HG02870 (cell line): ENCODE data around the gene ERAP2.
"Not testable (repeated sequence)": the region's sequence is repeated elsewhere in the genome, so short reads cannot be mapped to it uniquely, and the experiment has no call there.

ENCODE experiments used
- ATAC-seq: cut with Tn5 transposase; IDR thresholded peaks from one replicate; pipeline ENCODE4 v1.9.1; 2021; ENCODE audit warnings: mild to moderate bottlenecking, moderate library complexity; ENCODE audit not compliant: unreplicated experiment

Gene ERAP2

GRCh38 chr5:96876292-96876850, at the start of gene ERAP2:
ERAP2 (plus strand) TSS chr5:96876500; CDS start chr5:96879686, 3,186 bp downstream.
- ATAC-seq, result peak; percentile 51

- ATAC-seq, result no peak
These were observed 47.0 kb upstream of the ERAP2 start for GRCh38 chr5:96829297-96829696.

- no peak for ATAC-seq
These were observed 42.3 kb upstream of the ERAP2 start for GRCh38 chr5:96834016-96834415.

- peak; percentile 47 for ATAC-seq
These were observed 40.5 kb upstream of the ERAP2 start for GRCh38 chr5:96835791-96836191.

GRCh38 chr5:96836817-96837216, 39.5 kb upstream of the ERAP2 start:
- no peak for ATAC-seq

GRCh38 chr5:96837303-96837702, 39.0 kb upstream of the ERAP2 start:
- no peak for ATAC-seq

- no peak for ATAC-seq
These were observed 37.9 kb upstream of the ERAP2 start for GRCh38 chr5:96838201-96839070.

- no peak for ATAC-seq
These were observed 37.2 kb upstream of the ERAP2 start for GRCh38 chr5:96839071-96839592.

- not testable (repeated sequence) for ATAC-seq
These were observed 34.4 kb upstream of the ERAP2 start for GRCh38 chr5:96841931-96842330.

- ATAC-seq, result no peak
These were observed 33.2 kb upstream of the ERAP2 start for GRCh38 chr5:96843140-96843539.

GRCh38 chr5:96844481-96844990, 31.8 kb upstream of the ERAP2 start:
- no peak for ATAC-seq

- ATAC-seq, result no peak
These were observed 24.8 kb upstream of the ERAP2 start for GRCh38 chr5:96851312-96852062.

GRCh38 chr5:96852759-96853158, 23.5 kb upstream of the ERAP2 start:
- no peak for ATAC-seq

GRCh38 chr5:96854067-96854466, 22.2 kb upstream of the ERAP2 start:
- ATAC-seq, result no peak

GRCh38 chr5:96855031-96855872, 21.0 kb upstream of the ERAP2 start:
- ATAC-seq, result no peak

- no peak for ATAC-seq
These were observed 19.9 kb upstream of the ERAP2 start for GRCh38 chr5:96856371-96856770.

- ATAC-seq, result no peak
These were observed 18.8 kb upstream of the ERAP2 start for GRCh38 chr5:96857454-96857853.

- ATAC-seq, result no peak
These were observed 18.4 kb upstream of the ERAP2 start for GRCh38 chr5:96857924-96858323.

- ATAC-seq, result no peak
These were observed 16.9 kb upstream of the ERAP2 start for GRCh38 chr5:96859375-96859774.

- no peak for ATAC-seq
These were observed 15.2 kb upstream of the ERAP2 start for GRCh38 chr5:96861076-96861475.
